DOHH2 (cell line): ENCODE measurements around the gene DEPDC1B.
"Not testable (repeated sequence)": the region's sequence is repeated elsewhere in the genome, so short reads cannot be mapped to it uniquely, and the experiment has no call there.

Experiments used
- H3F3A ChIP-seq: fragments of 200-600 bp; sonication (generic), shearing (Covaris generic); 2 replicates; pipeline ENCODE4 v1.6.0; 2016; ENCODE audit warnings: antibody characterized with exemption, mild to moderate bottlenecking; ENCODE audit not compliant: control insufficient read depth, insufficient read depth
- H3K27ac ChIP-seq: fragments of 200-600 bp; sonication (generic); 2 replicates; pipeline ENCODE4 v1.5.1; 2014; ENCODE audit warnings: low read depth, mild to moderate bottlenecking, low read length, moderate library complexity
- H3K27me3 ChIP-seq: fragments of 200-600 bp; sonication (generic); 2 replicates; pipeline ENCODE4 v1.6.1; 2014; ENCODE audit warnings: mild to moderate bottlenecking, low read length, mixed read lengths; ENCODE audit not compliant: control insufficient read depth
- H3K36me3 ChIP-seq: fragments of 200-600 bp; sonication (generic); 2 replicates; pipeline ENCODE4 v1.6.1; 2014; ENCODE audit warnings: mild to moderate bottlenecking, low read length, moderate library complexity, mixed read lengths; ENCODE audit not compliant: control insufficient read depth
- H3K4me1 ChIP-seq: fragments of 200-600 bp; sonication (generic); 2 replicates; pipeline ENCODE4 v1.6.1; 2014; ENCODE audit warnings: mild to moderate bottlenecking, low read length, mixed read lengths; ENCODE audit not compliant: control insufficient read depth
- H3K4me2 ChIP-seq: fragments of 200-600 bp; sonication (generic); 2 replicates; pipeline ENCODE4 v1.6.0; 2014; ENCODE audit warnings: mild to moderate bottlenecking, low read length, moderate library complexity
- H3K4me3 ChIP-seq: fragments of 200-600 bp; sonication (generic); 2 replicates; pipeline ENCODE4 v1.5.1; 2014; ENCODE audit warnings: mild to moderate bottlenecking, low read length, mixed read lengths
- H3K79me2 ChIP-seq: fragments of 200-600 bp; sonication (generic); 2 replicates; pipeline ENCODE4 v1.6.1; 2014; ENCODE audit warnings: mild to moderate bottlenecking, low read length, mixed read lengths; ENCODE audit not compliant: control insufficient read depth
- H3K9me2 ChIP-seq: fragments of 200-600 bp; sonication (generic); replicated peaks from 2 replicates; pipeline ENCODE4 v1.6.1; 2014; ENCODE audit warnings: mild to moderate bottlenecking, low read length, mixed read lengths; ENCODE audit not compliant: control insufficient read depth
- H3K9me3 ChIP-seq: fragments of 200-600 bp; sonication (generic); 2 replicates; pipeline ENCODE4 v1.6.1; 2014; ENCODE audit warnings: antibody characterized with exemption, low read length, mixed read lengths; ENCODE audit not compliant: control insufficient read depth, insufficient read depth
- H4K20me1 ChIP-seq: fragments of 200-600 bp; sonication (generic); 2 replicates; pipeline ENCODE4 v1.6.0; 2014; ENCODE audit warnings: low read depth, mild to moderate bottlenecking, antibody characterized with exemption, low read length, moderate library complexity; ENCODE audit not compliant: control insufficient read depth, insufficient read depth
- CTCF ChIP-seq: fragments of 200-600 bp; sonication (generic); IDR thresholded peaks from one replicate; pipeline ENCODE4 v1.5.1; 2014; ENCODE audit warnings: antibody characterized with exemption, mild to moderate bottlenecking, low read depth, low read length; ENCODE audit not compliant: poor library complexity, severe bottlenecking
- EZH2phosphoT487 ChIP-seq: fragments of 200-600 bp; sonication (generic); IDR thresholded peaks from 2 replicates; pipeline ENCODE4 v1.6.1; 2017; ENCODE audit warnings: borderline replicate concordance, mild to moderate bottlenecking, antibody characterized with exemption, low read length, moderate library complexity, mixed read lengths

DEPDC1B gene

DNA sequence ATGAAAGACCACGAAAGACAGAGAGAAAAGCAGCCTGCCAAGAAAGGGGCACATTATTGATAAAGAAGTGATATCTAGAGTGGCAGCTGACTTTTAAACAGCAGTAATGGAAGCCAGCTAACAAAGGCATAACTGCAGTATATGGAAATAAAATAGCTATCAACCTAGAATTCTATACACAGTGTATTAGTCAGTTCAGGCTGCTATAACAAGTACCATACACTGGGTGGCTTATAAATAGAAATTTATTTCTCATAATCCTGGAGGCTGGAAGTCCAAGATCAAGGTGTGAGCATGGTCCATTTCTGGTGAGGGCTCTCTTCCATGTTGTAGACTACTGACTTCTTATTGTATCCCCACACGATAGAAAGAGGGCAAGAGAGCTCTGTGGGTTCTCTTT is 109.8 kb downstream of the DEPDC1B start:
- H3K4me2 ChIP-seq: no peak overlapping the region
- no peaks in the 10 kb centered on the region for H3K9me3 ChIP-seq
- H4K20me1 ChIP-seq: no peaks in the 10 kb centered on the region
- H3K4me1 ChIP-seq: peaks cover 15% of the 10 kb centered on the region
- H3F3A ChIP-seq: no peaks in the 10 kb centered on the region
- no peak overlapping the region for H3K27ac ChIP-seq
- no peaks in the 10 kb centered on the region for H3K79me2 ChIP-seq
- H3K4me3 ChIP-seq: no peak overlapping the region
- TF ChIP-seq EZH2phosphoT487: no peak
- no peak for TF ChIP-seq CTCF
- H3K36me3 ChIP-seq: no peaks in the 10 kb centered on the region
- no peaks in the 10 kb centered on the region for H3K27me3 ChIP-seq
- H3K9me2 ChIP-seq: no peaks in the 10 kb centered on the region

DNA sequence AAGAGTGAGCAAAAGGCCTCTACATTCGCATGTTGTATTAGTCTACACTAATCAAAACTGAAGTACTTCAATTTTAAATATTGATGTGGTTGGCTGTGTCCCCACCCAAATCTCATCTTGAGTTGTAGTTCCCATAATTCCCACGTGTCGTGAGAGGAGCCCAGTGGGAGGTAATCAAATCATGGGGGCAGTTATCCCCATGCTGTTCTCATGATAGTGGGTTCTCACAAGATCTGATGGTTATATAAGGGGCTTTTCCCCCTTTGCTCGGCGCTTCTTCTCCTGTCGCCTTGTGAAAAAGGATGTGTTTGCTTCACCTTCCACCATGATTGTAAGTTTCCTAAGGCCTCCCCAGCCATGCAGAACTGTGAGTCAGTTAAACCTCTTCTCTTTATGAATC is 112.7 kb downstream of the DEPDC1B start:
- not testable (repeated sequence) for H4K20me1 ChIP-seq, H3K9me2 ChIP-seq, H3F3A ChIP-seq, H3K9me3 ChIP-seq, H3K4me3 ChIP-seq, H3K27me3 ChIP-seq, H3K4me2 ChIP-seq, H3K36me3 ChIP-seq, H3K27ac ChIP-seq, H3K79me2 ChIP-seq
- peaks cover 17% of the 10 kb centered on the region for H3K4me1 ChIP-seq

DNA sequence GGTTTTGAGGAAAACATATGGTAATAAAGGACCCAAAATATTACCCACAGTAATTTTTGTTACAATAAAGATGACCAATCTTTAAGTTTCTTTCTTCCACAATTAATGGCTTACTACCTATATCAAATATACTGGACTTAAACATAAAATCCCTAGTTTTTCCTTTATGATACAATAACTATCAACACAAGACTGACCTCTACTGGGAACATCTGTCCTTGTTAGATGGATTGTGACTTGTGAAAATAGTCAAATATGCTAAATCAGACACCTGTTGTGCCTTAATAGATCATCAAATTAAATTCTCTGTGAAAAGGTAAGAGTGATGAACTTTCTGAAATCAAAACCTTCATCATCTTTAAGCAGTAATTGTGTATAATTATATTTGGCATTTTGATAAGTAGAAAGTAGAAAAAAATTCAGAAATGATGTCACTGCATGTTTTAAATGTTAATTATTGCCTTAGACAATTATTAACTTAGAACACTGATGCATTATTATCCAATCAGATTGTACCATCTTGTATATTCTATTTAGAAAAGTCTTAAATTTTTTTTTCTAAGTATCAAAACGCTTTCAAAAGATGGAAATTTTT is 113.6 kb downstream of the DEPDC1B start:
- H3K36me3 ChIP-seq: no peaks in the 10 kb centered on the region
- peaks cover 17% of the 10 kb centered on the region for H3K4me1 ChIP-seq
- H3K9me3 ChIP-seq: no peaks in the 10 kb centered on the region
- H3K79me2 ChIP-seq: no peaks in the 10 kb centered on the region
- H3K4me2 ChIP-seq: no peak overlapping the region
- no peaks in the 10 kb centered on the region for H3K9me2 ChIP-seq
- no peaks in the 10 kb centered on the region for H3K27me3 ChIP-seq
- no peaks in the 10 kb centered on the region for H4K20me1 ChIP-seq
- H3K4me3 ChIP-seq: no peak overlapping the region
- H3K27ac ChIP-seq: no peak overlapping the region
- no peaks in the 10 kb centered on the region for H3F3A ChIP-seq
- TF ChIP-seq EZH2phosphoT487 (no peak), CTCF (peak; percentile 56)

DNA sequence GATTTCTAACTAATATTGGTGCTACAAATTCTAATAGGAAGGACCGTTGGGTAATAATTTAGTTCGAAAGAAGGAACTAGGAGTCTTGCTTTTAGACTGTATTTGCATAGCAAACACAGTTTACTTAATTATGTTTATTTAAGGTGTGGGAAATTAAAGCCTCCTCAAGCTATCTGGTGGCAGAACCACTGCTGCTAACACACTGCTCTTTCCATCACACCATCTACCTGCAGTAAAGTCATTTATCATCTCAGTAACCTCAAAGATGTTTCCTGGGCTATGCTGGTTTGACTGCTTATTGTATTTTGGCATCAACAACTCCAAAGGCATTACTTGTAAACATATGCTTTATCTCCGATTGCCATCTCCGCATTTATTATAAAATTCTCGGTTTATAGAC is 114.3 kb downstream of the DEPDC1B start:
- Histone ChIP-seq H3K27me3 (no peaks in the 10 kb centered on the region), H3F3A (no peaks in the 10 kb centered on the region), H3K79me2 (no peaks in the 10 kb centered on the region), H4K20me1 (no peaks in the 10 kb centered on the region), H3K4me1 (peaks cover 17% of the 10 kb centered on the region), H3K9me2 (no peaks in the 10 kb centered on the region), H3K9me3 (no peaks in the 10 kb centered on the region), H3K27ac (no peak overlapping the region), H3K4me2 (peak overlapping the region; percentile 30), H3K36me3 (no peaks in the 10 kb centered on the region), H3K4me3 (no peak overlapping the region)
- no peak for TF ChIP-seq CTCF
- no peak for TF ChIP-seq EZH2phosphoT487
